Retinal pigment epithelial cell (primary cell): ENCODE results near the gene IGF2BP2.

Experiments used
- DNase-seq: peaks from one replicate; pipeline ENCODE4 v3.0.0-alpha.2; 2010; ENCODE audit warnings: low read depth
- H3K4me3 ChIP-seq: 2 replicates; pipeline ENCODE4 v1.5.1; 2011; ENCODE audit warnings: mild to moderate bottlenecking, low read length, control low read depth, moderate library complexity
- TF ChIP-seq, protein P1 (sequence below): conservative IDR thresholded peaks from 2 replicates; pipeline ENCODE4 v1.5.1; 2011; ENCODE audit warnings: low read depth, low read length, control low read depth, inconsistent platforms

Gene IGF2BP2

GRCh38 chr3:185718736-185719593 is 105.9 kb downstream of the IGF2BP2 start:
- H3K4me3 ChIP-seq: no peak overlapping the region
- DNase-seq: no peak
- TF ChIP-seq, protein P1, sequence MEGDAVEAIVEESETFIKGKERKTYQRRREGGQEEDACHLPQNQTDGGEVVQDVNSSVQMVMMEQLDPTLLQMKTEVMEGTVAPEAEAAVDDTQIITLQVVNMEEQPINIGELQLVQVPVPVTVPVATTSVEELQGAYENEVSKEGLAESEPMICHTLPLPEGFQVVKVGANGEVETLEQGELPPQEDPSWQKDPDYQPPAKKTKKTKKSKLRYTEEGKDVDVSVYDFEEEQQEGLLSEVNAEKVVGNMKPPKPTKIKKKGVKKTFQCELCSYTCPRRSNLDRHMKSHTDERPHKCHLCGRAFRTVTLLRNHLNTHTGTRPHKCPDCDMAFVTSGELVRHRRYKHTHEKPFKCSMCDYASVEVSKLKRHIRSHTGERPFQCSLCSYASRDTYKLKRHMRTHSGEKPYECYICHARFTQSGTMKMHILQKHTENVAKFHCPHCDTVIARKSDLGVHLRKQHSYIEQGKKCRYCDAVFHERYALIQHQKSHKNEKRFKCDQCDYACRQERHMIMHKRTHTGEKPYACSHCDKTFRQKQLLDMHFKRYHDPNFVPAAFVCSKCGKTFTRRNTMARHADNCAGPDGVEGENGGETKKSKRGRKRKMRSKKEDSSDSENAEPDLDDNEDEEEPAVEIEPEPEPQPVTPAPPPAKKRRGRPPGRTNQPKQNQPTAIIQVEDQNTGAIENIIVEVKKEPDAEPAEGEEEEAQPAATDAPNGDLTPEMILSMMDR: no peak

- TF ChIP-seq, protein P1: peak; percentile 6
- no peak overlapping the region for H3K4me3 ChIP-seq
- DNase-seq: no peak
Observed at GRCh38 chr3:185717627-185718402, 107.0 kb downstream of the IGF2BP2 start.

- no peak overlapping the region for H3K4me3 ChIP-seq
- no peak for DNase-seq
- TF ChIP-seq, protein P1: no peak
Observed at GRCh38 chr3:185717121-185717520, 107.7 kb downstream of the IGF2BP2 start.

- no peak overlapping the region for H3K4me3 ChIP-seq
- TF ChIP-seq, protein P1: no peak
- DNase-seq: no peak
Observed at GRCh38 chr3:185716436-185717108, 108.3 kb downstream of the IGF2BP2 start.

- no peak overlapping the region for H3K4me3 ChIP-seq
- DNase-seq: no peak
- TF ChIP-seq, protein P1: no peak
Observed at GRCh38 chr3:185715091-185715490, 109.8 kb downstream of the IGF2BP2 start.

GRCh38 chr3:185714085-185714484 is 110.8 kb downstream of the IGF2BP2 start:
- DNase-seq: no peak
- TF ChIP-seq, protein P1: no peak

More at GRCh38 chr3:185714085-185714484, 110.8 kb downstream of the IGF2BP2 start:
- H3K4me3 ChIP-seq: no peak overlapping the region
